ENCODE data around the gene DCST1.
A peak's percentile ranks its signal among the peaks of the same experiment; 100 is the strongest.

DNA sequence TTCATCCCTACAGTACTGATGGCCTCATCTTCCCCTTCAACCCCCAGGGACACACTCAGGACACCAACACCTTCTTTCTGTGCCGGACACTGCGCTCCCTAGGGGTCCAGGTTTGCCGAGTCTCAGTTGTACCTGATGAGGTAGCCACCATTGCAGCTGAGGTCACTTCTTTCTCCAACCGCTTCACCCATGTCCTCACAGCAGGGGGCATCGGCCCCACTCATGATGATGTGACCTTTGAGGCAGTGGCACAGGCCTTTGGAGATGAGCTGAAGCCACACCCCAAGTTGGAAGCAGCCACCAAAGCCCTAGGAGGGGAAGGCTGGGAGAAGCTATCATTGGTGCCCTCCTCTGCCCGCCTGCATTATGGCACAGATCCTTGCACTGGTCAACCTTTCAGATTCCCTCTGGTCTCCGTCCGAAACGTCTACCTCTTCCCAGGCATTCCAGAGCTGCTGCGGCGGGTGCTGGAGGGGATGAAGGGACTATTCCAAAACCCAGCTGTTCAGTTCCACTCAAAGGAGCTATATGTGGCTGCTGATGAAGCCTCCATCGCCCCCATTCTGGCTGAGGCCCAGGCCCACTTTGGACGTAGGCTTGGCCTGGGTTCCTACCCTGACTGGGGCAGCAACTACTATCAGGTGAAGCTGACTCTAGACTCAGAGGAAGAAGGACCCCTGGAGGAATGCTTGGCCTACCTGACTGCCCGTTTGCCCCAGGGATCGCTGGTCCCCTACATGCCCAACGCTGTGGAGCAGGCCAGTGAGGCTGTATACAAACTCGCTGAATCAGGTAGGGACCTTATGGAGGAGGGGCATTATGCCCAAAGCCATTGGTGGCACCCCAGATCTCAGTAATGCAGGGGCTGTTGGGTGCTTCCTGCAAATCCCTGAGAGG is 45.3 kb upstream of the DCST1 start:
- TF ChIP-seq, protein P1, sequence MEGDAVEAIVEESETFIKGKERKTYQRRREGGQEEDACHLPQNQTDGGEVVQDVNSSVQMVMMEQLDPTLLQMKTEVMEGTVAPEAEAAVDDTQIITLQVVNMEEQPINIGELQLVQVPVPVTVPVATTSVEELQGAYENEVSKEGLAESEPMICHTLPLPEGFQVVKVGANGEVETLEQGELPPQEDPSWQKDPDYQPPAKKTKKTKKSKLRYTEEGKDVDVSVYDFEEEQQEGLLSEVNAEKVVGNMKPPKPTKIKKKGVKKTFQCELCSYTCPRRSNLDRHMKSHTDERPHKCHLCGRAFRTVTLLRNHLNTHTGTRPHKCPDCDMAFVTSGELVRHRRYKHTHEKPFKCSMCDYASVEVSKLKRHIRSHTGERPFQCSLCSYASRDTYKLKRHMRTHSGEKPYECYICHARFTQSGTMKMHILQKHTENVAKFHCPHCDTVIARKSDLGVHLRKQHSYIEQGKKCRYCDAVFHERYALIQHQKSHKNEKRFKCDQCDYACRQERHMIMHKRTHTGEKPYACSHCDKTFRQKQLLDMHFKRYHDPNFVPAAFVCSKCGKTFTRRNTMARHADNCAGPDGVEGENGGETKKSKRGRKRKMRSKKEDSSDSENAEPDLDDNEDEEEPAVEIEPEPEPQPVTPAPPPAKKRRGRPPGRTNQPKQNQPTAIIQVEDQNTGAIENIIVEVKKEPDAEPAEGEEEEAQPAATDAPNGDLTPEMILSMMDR (conservative IDR thresholded peaks at IDR 0.05 in 1 of 2, IDR thresholded peaks at IDR 0.05 in 1 of 2; ENCODE audit: low read depth in 1 of 2, low read length in 2 of 2) = peak in 1 of 2 donors; percentile 4
- TF ChIP-seq EZH2 (IDR thresholded peaks at IDR 0.05; ENCODE audit: low read length, missing control alignments) = no peak
